ENCODE measurements around the gene GRK1.
"Not testable (repeated sequence)": the region's sequence is repeated elsewhere in the genome, so short reads cannot be mapped to it uniquely, and the experiment has no call there.

Gene GRK1

DNA sequence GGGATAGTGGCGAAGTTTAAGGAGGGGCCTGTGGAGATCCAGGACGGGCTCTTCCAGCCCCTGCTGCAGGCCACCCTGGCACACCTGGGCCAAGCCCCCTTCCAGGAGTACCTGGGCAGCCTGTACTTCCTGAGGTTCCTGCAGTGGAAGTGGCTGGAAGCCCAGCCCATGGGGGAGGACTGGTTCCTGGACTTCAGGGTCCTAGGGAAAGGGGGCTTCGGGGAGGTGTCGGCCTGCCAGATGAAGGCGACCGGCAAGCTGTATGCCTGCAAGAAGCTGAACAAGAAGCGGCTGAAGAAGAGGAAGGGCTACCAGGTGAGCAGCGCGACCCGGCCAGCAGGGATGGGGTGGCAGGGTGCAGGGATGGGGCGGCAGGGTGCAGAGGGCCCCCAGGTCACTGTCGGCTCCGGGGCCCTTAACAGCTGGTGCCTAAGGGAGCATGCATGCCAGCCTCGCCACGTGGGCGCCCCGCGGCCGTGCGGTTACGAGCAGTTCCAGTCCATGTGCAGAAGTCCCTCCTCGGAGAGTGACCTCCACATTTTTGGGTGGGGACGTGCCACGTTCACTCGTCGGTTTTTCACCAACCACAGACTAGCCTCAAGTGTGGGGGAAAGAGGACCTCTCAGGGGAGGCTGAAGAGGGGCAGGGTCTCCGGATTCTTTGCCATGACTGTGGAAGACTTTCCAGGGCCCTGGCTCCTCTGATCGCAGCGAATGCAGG, 912 bp downstream of the GRK1 start:
- DNase-seq, result no peak

DNA sequence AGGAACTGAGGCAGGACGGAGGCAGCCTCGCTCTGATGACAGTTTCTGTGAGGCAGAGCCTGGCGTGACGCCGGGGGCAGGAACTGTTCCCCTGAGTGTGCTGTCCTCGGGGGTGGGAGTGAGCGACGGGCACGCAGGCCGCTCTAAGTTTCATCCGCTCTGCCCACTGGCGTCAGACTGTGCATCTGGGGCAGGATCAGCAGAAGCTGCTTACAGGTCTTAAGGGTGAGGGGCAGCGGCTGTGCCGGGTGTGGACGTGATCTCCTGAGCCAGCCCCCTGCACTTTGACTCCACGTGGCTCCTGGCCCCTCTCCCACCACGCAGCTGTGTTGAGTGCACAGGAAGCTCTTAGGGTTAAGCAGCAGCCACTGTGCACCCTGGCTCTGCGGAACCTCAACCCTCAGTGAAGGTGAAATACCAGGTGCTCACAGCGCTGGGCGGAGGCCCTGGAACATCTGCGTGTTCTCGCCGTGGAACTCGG, 1.5 kb downstream of the GRK1 start:
- DNase-seq, result no peak

DNA sequence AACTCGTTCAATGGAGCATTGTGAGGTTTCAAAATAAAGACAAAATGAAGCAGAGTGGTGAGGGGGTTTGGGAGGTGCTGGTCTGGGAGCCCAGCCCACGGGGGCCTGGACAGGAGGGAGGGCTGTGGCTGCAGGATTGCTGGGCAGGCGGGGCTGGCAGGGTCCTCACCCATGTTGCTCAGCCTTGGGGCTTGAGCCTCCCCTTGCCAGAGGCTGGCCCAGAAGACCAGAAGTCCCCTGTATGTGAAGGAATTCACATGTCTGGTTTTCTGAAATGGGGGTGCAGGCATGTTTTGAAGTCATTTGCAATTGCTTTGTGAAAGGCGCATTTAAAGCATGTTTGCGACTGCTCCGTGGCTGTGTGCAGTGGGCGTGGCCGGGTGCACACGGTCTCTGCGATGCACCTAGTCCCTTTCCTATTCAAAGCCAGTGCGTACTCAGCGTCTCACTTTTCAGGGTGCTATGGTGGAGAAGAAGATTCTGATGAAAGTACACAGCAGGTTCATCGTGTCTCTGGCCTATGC, 2.3 kb downstream of the GRK1 start:
- DNase-seq, result no peak

DNA sequence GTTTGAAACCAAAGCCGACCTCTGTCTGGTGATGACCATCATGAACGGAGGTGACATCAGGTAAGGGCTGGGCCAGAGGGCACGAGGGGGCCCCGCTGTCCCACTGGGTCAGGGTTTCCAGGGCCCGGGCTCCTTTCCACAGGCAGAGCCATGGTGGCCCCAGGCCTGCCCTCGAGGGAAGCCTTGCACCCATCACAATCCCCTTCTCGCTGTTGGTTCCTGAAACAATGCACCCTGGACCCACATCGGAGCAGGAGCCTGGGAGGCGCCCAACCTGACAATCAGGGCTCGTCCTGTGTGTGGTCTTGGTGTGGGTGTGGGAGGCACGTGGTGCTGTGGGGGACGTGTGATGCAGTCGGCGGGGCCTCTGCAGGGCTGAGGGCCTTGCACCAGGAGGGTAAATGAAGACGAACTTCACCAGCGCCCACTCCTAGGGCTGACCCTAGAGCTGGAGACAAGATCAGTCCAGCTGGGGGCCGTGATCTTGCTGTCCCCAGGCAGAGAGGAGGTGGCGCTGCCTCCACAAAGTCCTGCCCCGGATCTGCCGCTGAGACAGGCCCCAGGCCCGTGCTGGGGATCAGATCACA, 2.8 kb downstream of the GRK1 start:
- DNase-seq, result no peak

DNA sequence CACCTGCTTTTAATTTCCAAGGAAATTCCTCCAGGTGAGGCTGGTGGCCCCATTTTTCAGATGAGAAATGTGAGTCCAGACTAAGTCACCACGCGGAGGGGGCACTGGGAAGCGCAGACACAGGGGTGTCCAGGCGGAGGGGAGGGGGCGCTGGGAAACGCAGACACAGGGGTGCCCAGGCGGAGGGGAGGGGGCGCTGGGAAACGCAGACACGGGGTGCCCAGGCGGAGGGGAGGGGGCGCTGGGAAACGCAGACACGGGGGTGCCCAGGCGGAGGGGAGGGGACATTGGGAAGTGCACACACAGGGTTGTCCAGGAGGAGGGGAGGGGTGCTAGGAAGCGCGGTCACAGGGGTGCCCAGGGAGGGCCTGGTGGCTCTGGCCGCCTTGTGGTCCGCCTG, 3.5 kb downstream of the GRK1 start:
- DNase-seq, result no peak

DNA sequence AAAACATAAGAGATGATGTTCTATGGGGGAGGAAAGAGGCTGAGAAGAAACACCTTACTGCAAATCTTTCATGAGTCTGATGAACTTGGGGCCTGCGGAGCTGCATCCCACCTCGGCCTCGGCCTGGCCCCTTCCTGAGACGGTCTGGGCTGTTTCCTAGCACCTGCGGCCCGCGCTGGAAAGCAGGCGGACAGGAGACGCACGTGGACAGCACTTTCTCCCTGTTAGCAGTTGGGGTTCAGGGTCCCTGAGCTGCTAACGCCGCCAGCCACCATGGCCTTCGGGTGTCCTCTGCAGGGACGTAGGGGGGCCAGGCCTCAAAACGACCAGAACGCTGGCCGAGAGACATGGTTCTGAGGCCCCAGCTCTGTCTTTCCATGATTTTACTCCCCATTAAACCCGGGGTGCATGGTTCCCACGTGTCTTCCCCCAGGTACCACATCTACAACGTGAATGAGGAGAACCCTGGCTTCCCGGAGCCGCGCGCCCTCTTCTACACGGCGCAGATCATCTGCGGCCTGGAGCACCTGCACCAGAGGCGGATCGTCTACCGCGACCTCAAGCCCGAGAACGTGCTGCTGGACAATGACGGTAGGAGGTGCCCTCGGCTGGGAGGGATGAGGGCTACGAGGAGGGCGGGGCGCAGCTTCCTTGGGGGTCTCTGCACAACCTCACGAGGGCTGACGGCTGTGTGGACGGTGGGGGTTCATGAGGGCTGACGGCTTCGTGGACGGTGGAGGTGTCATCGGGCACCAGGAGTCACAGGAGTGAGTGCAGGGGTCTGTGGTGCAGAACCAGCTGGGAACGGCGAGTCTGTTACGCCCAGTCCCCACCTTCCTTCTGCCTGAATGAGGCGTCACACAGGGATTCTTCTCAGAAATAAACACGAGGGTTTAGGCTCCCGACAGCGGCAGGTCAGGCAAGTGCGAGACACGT, 4.3 kb downstream of the GRK1 start:
- DNase-seq, result no peak

DNA sequence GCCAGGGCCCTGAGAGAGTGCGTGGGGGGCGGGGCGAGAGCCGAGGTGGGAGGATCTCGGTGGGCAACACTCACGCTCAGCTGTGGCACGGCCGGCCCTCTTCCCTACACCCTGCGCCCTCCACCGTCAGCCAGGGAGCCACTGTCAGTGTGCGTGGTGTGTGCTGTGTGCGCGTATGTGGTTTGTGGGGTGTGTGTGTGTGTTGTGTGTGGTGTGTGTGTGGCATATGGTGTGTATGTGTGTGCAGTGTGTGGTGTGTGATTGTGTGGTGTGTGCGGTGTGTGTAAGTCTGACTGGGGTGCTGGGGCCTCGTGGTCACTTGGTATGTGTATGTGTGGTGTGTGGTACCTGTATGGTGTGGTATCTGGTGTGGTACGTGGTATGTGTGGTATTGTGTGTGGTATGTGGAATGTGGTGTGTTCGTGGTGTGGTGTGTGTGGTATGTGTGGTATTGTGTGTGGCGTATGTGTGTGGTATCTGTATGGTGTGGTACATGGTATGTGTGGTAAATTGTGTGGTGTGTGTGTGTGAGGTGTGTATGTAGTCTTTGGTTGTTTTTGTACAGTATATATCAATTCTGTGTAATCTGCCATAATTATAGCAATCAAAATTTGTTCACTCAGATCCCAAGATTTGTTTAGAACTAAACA, 5.1 kb downstream of the GRK1 start:
- no peak for DNase-seq

DNA sequence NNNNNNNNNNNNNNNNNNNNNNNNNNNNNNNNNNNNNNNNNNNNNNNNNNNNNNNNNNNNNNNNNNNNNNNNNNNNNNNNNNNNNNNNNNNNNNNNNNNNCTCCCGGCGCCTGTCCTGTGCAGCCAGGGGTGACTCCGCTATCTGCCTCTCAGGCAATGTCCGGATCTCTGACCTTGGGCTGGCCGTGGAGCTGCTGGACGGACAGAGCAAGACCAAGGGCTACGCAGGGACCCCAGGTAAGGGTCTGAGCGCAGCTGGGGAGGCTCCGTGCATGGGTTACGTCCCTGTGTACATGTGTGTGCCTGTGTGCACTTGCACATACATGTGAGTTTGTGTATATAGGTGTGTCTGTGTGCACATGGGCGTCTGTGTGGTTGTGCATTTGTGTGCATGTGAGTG, 55.9 kb downstream of the GRK1 start:
- no peak for DNase-seq

DNA sequence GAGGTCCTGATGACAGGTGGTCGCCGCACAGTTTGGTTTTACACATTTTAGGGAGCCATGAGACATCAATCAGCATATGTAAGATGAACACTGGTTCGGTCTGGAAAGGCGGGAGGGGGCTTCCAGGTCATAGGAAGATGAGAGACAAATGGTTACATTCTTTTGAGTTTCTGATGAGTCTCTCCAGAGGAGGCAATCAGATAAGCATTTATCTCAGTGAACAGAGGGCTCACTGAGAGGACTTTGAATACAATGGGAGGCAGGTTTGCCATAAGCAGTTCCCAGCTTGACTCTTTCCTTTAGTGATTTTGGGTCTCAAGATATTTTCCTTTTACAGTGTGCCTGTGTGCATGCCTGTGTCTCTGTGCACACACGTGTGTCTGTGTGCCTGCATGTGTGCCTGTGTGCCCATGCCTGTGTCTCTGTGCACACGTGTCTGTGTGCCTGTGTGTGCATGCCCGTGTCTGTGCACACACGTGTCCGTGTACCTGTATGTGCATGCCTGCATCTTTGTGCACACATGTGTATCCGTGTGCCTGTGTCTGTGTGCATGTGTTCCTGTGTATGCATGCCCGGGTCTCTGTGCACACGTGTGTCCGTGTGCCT, 56.5 kb downstream of the GRK1 start:
- no peak for DNase-seq

DNA sequence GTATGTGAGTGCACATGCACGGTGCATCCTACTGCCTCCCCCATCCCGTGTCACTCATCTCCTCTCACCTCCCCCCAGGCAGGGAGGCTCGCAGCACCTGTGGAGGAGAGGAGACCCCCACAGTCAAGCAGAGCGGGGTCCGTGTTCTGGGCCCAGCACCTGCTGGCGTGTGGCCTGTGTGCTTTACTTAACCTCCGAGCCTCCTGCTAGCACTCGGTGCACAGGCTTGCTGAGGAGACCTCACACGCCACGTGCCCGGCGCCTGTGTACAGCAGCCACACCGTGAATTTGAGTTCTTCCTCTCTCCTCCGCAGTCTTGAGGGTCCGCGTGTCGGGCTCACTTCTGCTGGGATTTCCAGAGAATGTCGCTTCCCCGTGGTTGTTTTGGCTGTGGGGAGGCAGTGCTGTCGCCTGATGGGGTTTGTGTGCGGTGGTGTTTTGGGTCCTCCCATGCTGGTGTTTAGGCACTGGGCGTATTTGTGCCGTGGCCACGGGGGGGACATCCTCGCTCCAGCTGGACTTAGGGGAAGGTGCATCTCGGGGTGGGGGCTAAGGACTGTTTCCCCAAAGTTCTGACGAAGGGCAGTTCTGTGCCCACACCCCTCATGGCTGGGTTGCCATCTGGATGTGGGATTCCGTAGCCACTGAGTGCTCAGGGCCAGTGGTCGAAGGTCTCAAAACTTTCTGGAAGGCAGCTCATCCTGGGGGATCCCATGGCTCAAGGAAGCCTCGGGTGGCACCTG, 57.2 kb downstream of the GRK1 start:
- no peak for DNase-seq

DNA sequence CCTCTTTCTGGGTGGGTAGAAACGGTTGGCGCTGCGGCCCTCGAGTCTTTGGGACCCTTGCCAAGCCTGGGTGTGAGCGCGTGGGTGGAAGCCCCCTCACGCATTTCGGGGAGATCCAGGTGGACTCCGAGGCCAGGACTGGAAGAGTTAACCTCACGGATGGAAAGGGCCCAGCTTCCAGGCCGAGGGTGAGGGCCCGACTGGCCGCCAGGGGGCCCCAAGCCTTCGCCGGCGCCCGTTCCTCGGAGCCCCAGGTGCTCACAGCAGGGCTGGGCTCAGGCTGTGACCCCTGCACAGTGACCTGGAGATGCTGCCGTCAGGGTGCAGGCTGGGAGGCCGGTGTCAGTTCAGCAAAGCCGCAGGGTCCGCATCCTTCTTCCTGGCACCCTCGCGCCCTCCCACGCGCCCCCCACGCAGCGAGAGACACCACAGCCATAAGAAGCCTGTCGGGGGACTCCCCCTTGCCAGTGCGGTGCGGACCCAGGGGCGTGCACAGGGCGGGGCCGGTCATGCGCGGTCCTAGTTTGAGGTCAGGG, 57.8 kb downstream of the GRK1 start:
- peak; percentile 68 for DNase-seq

DNA sequence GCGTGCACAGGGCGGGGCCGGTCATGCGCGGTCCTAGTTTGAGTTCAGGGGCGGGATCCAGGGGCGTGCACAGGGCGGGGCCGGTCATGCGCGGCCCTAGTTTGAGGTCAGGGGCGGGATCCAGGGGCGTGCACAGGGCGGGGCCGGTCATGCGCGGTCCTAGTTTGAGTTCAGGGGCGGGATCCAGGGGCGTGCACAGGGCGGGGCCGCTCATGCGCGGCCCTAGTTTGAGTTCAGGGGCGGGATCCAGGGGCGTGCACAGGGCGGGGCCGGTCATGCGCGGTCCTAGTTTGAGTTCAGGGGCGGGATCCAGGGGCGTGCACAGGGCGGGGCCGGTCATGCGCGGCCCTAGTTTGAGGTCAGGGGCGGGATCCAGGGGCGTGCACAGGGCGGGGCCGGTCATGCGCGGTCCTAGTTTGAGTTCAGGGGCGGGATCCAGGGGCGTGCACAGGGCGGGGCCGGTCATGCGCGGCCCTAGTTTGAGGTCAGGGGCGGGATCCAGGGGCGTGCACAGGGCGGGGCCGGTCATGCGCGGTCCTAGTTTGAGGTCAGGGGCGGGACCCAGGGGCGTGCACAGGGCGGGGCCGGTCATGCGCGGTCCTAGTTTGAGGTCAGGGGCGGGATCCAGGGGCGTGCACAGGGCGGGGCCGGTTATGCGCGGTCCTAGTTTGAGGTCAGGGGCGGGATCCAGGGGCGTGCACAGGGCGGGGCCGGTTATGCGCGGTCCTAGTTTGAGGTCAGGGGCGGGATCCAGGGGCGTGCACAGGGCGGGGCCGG, 58.5 kb downstream of the GRK1 start:
- DNase-seq, result peak; percentile 18

DNA sequence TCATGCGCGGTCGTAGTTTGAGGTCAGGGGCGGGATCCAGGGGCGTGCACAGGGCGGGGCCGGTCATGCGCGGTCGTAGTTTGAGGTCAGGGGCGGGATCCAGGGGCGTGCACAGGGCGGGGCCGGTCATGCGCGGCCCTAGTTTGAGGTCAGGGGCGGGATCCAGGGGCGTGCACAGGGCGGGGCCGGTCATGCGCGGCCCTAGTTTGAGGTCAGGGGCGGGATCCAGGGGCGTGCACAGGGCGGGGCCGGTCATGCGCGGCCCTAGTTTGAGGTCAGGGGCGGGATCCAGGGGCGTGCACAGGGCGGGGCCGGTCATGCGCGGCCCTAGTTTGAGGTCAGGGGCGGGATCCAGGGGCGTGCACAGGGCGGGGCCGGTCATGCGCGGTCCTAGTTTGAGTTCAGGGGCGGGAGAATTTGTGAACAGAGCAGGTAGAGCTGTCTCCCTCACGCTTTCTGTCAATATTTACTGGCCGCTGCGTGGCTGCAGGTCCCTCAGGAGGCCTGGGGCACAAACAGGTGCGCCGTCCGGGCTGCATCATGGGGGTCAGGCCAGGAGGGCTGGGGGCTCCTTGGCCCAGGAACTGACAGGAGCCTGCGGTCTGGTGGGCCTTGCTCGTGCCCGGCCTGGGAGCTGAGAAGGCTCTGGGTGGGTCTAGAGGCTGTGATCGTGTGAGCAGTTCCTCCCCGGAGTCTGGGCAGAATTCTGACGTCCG, 59.2 kb downstream of the GRK1 start:
- DNase-seq, result not testable (repeated sequence)

DNA sequence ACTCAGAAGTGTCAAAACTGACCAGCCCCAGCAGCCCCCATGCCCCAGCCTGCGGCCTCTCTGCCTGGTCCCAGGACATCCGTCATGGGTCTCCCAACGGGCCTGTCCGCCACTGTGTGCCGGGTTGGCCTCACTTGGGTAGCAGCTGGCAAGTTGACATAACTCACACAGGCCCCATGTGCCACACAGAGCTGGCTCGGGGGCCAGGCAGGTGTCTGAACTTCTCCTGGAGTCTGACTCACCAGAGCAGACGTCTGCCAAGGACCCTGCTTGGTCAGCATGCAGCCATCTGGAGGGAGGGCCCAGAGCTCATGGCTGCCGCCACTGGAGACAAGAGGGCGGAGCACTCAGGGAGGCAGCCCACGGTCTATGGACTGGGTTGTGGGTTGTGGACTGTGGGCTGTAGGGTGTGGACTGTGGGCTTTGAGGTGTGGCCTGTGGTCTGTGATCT, 60.0 kb downstream of the GRK1 start:
- no peak for DNase-seq

DNA sequence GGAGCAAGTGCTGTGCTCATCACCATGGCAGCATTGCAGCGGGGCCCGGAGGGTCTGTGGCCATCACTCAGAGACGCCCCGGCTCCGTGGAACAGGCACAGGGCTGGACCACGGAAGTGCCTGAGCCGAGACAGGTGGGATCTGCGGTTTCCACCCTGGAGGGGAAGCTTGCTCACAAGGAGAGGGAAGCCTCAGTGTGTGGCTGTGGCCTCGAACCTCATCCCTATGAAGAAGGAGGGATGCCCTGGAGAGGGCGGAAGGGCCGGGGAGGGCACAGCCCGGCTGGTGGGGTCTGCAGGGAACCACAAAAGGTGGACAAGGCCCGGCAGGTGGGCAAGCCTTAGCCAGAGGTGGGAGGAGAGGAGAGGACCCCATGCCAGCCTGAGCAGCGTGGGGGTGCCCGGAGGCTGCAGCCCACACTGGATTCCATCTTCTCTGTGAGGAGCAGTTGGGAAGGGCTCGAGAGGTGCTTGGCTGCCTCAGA, 61.6 kb downstream of the GRK1 start:
- DNase-seq, result no peak

DNA sequence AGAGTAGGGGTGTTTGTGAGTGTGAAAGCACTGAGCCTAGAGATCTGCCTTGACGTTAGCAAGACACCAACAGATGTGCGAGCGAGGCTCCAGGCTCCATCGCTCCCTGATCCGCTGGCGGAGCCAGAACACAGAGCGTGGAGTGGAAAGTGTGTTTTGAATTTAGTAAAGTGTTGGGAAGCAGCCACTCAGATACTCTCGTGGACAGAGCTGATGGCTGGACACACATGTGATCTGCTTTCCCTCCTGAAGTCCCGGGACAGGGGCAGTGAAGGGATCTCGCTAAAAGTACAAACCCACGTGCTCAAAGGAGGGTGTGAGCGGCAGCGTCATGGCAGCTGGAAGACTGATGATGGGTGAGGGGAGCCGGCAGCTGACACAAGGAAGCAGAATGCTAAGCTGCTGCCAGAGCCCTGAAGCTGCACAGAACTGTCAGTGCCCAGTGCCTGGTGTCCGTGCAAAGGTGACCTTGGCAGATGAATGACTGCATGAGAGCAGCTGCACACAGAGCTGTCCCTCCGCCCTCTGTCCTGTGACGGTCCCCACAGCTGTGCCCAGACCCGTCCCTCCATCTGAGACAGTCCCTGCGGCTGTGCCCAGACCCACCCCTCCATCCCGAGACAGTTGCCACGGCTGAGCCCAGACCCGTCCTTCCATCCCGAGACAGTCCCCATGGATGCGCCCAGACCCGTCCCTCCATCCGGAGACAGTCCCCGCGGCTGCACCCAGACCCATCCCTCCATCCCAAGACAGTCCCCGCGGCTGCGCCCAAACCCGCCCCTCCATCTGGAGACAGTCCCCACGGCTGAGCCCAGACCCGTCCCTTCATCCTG, 62.4 kb downstream of the GRK1 start:
- DNase-seq, result no peak

DNA sequence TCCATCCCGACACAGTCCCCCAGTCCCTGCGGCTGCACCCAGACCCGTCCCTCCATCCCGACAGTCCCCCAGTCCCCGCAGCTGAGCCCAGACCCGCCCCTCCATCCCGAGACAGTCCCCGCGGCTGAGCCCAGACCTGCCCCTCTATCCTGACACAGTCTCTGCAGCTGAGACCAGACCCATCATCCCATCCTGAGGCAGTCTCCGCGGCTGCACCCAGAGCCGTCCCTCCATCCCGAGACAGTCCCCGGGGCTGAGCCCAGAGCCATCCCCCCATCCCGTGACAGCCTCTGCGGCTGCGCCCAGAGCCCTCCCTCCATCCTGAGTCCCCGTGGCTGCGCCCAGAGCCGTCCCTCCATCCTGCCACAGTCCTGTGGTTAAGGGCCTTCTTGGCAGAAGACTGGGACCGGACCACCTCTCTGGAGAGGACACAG, 63.3 kb downstream of the GRK1 start:
- no peak for DNase-seq

DNA sequence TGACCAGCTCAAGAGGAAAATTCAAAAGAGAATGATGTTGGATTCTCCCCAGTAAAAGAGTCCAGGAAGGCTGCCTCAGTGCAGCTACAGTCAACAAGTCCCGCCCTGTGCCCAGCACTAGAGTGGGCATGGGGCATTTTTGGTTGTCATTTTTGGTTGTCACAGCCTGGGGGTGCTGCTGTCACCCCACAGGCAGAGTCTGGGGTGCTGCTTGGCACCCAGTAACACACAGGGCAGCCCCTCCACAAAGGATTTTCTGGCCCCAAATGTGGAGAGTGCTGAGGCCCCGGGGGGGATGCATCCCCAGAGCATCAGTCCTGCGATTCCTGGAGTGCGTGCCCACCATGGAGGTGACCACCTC, 63.8 kb downstream of the GRK1 start:
- no peak for DNase-seq
